Stimulated activated CD8-positive, alpha-beta memory T cell treated with anti-CD3 and anti-CD28 coated beads, Interleukin-12 subunit alpha, Interleukin-12 subunit beta, amount 100 ng/mL, for 1 hour (primary cell): ENCODE results near the gene PABPN1.

Experiments
- DNase-seq: peaks from one replicate; pipeline ENCODE4 v3.0.0-alpha.2; 2020; ENCODE audit warnings: low read depth

The PABPN1 gene

DNA sequence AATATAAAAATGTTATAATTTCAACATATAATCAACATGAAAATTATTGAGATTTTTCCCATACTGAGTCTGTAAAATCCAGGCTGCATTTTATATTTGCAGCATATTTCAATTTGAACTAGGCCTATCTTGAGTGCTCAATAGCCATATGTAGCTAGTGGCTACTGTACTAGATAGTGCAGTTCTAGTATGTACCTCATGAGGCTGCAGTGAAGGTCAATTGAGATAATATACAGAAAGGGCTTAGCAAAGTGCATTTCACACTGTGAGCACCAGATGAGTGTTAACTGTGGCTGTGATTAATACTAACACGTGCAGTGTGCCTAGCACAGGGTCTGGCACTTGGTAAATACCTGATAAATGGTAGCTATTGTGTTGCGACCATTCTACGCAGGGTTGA, 36.8 kb downstream of the PABPN1 start:
- DNase-seq: no peak

DNA sequence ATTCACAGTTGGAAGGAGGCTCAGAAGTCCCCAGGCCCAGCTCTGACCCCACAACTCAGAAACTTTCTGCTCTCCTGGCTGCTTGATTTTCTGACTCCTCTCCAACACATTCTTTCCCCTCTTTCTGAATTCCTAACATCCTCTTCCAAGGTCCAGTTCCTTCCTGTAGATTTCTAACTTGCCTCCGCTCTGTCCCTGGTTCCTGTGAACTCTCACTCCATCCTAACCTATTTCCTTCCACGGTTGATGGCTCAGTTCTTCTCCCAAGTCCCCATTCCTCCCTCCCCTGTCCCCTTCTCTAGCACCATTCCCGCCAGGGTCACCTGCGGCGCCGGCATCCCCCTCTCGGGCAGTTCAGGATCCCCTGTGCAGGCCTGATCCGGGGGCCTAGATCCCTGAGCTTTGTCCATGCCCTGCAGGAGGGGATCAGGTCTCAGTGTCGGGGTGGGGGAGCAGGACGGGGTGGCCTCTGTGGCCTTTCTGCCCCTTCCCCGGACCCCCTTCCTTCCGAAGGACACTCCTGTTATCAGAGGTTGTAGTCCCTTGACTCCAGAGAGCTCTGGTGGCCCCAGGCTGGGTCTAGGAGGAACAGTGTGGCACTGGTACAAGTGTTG, 37.4 kb downstream of the PABPN1 start:
- no peak for DNase-seq

DNA sequence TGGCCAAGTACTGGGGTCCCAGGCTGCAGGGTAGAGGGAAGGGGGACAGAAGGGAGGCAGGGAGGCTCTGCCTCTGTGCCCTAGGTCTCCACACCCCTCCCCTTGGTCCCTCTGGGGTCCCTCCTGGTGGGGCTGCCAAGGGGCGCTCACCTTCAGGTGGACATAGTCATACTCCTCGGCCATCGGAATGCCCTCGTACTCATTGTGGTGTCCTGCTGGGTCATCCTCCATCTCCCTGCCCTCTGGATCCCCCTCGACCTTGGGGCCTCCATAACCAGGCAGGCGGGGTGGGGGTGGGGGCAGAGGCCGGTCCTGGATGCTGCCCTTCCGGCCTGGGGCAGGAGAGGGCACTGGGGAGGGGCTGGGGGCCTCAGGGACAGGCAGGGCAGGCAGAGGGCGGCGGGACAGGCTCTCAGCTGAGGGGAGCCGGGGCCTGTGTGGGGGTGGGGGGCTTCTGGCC, 37.9 kb downstream of the PABPN1 start:
- no peak for DNase-seq

DNA sequence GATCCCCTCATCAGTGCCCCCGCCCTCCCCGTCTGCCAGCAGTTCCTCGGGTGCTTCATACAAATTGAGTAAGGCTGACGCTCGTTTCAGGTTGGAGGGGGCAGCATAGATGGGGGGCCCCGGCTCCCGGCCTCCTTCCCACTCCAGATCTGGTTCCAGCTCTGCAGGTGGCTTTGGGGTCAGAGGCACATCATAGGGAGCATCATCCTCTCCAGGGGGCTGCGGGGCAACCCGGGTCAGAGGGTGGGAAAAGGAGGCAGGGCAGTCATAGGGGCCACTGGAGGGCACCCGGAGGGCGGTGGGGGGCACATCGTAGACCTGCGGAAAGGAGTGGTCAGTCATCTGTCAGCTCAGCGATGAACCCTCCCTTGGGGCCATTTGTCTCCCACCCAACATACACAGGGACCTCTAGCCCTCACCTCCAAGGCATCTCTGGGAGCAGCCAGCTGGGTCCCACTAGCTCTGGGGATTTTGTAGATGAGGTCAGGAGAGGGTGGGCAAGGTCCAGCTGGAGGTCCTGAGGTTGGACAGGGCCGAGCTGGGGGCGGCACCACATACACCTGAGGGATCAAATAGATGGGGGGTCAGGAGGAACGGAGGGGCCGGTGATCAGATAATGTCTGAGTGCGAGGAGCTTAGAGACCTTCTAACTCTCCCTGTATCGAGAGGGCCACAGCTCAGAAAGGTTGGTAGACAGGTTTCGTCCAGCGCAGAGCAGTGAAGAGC, 38.6 kb downstream of the PABPN1 start:
- no peak for DNase-seq

DNA sequence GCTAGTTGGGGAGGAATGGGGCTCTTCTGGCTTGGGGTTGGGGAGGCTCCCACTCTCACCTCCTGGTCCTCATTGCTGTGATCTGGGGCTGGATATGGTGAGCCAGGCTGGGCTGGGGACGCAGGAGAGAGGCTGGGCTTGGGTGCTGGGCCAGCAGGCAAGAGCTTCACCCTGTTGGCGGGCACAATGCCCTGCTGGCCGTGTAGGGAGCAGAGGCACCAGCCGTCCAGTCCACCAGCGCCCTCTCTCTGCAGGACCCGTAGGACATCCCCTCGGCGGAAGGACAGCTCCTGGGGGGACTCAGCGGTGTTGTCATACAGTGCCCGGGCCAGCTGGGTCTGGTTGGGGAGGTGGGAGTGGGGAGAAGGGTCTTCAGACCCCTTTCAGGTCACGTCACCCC, 39.2 kb downstream of the PABPN1 start:
- DNase-seq: no peak

DNA sequence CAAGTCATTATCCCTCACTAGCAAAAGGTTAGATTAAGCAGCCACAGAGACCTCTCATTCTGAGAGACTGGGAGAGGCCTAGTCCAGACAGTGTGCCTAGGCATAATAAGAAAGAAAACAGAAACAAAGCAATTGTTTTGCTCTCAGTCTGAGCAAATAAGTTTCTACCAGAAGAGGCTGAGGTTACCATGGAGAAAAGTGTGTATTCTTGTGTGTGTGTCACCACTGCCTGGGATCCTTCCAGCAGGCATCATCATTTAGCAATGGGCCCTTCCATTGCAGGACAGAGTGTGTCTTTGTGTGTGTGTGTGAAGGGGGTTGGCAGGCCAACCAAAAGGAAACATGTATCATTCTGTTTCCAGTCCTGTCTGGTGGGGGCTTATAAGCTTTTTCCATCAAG, 40.1 kb downstream of the PABPN1 start:
- DNase-seq: no peak

DNA sequence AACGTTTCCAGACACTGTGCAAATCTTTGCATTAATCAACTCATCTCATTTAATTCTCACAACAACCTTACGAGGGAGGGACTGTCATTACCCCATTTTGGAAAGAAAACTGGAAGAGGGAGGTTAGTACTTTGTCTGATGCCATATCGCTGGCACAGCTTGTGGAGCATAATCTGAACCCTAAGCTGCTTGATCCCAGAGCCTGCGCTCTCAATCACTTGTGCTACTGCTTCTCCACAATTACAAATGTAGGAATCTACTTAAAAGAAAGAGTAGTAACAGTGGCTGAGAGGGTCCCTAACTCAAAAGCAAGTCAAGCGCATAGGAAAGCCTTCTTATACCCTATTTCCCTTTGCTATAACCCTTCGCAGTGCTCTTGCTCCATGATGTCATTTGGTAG, 40.5 kb downstream of the PABPN1 start:
- DNase-seq: no peak

DNA sequence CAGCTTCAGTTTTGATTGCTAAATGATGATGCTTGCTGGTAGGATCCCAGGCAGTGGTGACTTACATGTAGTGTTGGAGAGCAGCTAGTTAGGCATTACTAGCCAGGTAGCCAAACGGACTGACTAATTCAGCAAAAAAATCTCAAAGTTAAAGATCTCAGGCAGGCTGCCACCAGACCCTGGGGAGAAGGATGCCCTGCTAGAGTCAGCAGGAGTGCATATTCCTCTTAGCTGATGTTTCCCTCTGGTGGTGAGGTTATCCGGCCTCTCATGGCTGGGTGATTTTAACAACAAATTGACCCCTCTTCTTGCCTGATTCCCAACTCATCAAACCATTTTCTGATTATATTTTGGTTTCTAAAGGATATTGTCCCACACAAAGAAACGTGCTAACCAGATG, 40.9 kb downstream of the PABPN1 start:
- DNase-seq: no peak

DNA sequence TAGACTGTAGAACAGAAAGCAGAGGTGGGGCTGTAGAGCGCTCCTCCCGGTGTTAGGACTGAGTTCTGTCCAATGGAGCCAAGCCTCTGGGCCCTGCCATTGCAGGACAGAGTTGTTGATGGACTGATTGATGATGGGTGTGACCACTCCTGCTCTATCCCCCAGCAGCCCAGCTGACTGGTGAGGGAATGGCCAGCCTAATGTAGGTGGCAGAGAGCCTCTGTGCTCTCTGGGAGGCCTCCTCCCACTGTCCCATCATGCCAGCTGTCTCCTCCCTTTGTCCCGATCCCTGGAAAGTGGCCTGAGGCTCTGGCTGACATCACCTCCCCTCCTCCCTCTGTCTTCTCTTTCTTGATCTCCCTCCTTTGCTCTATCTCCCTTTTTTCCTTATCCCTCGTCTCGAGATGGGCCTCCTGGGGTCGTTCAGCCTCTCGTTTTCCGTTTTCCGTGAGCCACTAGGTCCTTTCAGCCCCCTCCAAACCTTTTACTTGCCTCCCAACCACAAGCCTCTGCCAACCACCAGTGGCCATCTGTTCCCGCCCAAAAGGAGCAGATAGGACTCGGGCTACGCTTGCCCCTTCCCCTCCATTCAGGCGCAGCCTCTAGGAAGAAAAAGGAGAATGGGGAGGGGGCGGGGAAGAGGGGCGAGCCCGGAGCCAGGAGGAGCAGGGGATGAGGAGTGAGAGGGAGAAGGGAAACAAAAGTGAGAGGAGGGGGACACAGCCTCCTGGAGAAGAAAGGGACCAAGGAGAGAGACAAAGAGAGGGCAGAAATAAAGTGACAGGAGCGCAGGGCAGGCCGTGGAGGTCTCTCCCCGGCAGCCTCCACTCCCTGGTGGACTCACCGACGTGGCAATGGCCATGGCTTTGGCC, 43.1 kb downstream of the PABPN1 start:
- DNase-seq: no peak

DNA sequence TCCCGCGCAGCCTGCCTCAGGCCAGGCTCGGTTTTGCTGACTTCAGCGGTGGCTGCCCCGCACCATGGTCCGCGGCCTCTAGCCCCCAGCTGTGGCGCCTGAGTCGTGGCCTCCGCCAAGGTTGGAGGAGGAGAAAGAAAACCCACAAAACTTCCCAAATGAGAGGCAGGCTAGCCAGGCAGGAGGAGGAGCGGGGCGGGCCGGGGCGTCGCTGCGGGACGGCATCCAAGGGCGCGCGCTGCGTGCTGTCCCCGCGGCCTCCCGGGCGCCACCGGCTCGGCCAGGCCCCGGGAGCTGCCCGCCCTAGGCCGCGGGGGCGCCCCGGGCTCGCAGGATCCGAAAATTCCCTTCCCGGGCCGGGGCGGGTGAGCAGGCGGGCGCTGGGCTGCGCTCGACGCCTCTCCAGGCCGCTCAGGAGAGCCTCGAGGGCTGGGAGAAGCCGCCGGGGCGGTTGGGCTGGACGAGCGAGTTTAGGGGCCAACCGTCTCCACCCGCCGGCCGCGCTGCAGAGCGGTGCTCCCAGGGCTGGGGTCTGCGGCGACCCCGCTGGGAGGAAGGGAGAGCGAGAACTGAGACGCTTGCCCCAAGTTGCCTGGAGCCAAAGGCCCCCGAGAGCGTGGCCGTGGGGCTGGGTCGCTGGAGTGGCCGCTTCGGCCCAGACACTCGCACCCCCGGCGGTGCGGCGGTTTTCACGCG, 43.9 kb downstream of the PABPN1 start, which contains the start of gene EFS:
TSS of gene EFS (minus strand) at position 137 of the 696 bp plus-strand sequence. CDS start 147 bp downstream, outside the sequence.
- DNase-seq: no peak

DNA sequence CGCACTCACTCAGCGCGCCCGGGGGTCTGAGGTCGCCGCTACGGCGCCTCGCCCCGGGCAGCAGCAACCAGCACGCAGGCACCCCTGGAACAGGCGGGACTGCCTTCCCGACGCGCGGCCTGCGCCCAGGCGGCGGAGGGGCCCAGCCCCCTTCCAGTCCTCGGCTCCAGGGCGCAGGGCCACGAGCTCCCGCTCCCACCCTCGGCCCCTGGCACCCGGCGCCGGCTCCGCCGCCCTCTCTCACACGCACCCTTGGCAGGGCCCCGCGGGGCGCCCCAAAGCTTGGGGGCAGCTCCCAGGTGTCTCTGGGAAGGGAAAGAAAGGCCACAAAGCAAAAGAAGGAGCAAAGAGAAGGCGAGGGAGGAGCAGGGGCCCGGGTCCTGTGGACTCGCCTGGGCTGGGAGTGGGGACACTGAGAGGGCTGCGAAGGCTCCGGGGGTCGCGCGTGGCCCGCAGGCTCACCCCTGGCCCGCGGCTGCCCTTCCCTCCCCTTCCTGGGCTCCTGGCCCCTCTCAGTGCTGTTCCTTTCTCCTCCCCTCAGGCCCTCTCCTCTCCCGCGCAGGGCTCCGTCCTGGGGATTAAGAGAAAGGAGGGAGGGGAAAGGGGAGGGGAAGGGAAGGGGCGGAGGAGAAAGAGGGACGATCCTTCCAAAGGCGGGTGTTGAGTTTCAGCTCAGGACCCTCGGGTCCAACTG, 44.6 kb downstream of the PABPN1 start:
- no peak for DNase-seq

DNA sequence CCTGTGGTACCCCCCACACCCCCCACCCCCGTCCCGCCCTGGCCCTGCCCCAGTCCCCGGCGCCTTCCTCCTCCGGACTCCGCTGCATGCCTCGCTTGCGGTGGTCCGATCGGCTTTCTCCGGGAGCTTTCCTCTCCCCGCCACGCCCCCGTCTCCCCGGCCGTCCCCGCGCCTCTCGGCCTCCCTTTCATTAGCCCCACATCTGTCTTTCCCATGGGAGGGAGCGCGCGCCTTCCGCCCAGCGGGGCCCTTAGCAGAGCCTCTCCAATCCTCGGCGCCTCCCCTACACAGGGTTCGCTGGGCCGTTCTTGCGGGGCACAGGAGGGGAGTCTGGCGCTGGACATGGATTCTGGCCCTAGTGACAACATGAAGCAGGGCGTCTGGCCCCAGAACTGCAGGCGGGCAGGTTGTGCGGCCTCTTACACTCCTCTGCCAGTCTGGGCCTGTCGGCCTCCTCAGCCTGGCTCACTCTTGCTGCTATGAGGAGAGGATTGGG, 45.2 kb downstream of the PABPN1 start:
- no peak for DNase-seq

DNA sequence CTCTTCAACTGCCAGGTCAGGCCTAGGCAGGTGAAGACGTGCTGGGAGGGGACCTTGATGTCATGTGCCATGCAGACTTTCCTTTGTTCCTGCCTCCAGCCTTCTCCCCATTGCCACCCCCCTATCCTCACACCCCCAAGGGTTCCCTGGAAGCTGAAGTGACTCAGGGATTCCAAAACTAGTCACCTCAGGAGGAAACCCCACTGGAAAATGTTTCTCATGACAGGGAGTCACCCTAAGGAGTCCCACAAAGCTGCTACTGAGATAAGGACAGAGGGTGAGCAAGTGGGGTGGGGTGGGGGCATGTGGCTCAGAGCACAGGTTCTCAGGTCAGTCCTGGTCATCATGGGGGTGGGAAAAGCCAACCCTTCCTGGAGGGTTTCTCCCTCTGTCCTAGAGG, 49.0 kb downstream of the PABPN1 start:
- no peak for DNase-seq

DNA sequence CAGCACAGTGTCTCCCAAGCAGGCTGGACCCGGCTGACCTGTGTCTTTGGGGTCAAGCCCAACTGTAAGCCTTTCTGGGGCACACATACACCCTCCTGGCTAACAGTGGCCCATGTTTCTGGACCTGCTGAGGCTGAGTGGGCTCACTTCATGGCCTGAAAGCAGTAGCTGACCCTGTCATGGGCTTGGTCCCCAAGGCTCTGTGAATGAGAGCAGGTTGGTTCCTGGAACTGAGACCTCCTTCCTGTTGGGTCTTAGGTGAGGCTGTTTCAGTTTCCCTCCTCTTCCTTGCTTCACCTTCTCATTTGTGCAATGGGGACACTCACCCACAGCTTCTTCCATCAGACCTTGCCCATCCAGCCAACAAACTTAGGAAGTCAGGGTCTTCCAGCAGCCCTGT, 50.6 kb downstream of the PABPN1 start:
- DNase-seq: no peak

DNA sequence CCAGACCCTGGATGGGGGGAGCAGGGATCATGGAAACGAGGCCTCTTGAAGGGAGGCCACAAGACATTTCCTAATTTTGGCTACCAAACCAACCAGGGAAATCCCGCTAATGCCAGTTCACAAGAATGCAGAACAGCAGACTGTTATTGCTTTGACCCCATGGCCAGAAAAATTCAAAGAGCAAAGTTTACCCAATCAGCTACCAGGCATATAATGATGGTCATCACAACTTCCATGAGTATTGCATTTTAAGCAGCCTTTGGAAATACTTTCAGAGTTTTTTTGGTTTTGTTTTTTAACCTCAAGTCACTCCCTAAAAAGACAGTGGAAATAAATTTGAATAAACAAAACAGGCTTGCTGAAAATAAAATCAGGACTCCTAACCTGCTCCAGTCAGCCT, 51.3 kb downstream of the PABPN1 start, which contains the start of gene IL25:
TSS of gene IL25 (plus strand) at position 301 of the 400 bp plus-strand sequence.
- DNase-seq: no peak

DNA sequence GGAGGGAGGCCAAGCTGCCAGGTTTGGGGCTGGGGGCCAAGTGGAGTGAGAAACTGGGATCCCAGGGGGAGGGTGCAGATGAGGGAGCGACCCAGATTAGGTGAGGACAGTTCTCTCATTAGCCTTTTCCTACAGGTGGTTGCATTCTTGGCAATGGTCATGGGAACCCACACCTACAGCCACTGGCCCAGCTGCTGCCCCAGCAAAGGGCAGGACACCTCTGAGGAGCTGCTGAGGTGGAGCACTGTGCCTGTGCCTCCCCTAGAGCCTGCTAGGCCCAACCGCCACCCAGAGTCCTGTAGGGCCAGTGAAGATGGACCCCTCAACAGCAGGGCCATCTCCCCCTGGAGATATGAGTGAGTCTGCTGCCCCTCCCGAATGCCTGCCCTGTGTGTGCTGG, 51.8 kb downstream of the PABPN1 start:
- DNase-seq: no peak
